GM21717 (cell line): Measurements from ENCODE around the gene RIMS3.

Source experiments
- ATAC-seq: cut with Tn5 transposase; IDR thresholded peaks from one replicate; pipeline ENCODE4 v1.9.1; 2021; ENCODE audit warnings: mild to moderate bottlenecking, moderate library complexity; ENCODE audit not compliant: unreplicated experiment

Gene RIMS3

GRCh38 chr1:40691538-40692428 lies 26.3 kb upstream of the RIMS3 start, which contains the start of gene NFYC:
NFYC (plus strand) TSS chr1:40691704; CDS start chr1:40738844, 47,140 bp downstream.
- ATAC-seq: peak; percentile 76

GRCh38 chr1:40690771-40691537 lies 25.5 kb upstream of the RIMS3 start:
- no peak for ATAC-seq

GRCh38 chr1:40689737-40690136 lies 24.3 kb upstream of the RIMS3 start:
- no peak for ATAC-seq

DNA sequence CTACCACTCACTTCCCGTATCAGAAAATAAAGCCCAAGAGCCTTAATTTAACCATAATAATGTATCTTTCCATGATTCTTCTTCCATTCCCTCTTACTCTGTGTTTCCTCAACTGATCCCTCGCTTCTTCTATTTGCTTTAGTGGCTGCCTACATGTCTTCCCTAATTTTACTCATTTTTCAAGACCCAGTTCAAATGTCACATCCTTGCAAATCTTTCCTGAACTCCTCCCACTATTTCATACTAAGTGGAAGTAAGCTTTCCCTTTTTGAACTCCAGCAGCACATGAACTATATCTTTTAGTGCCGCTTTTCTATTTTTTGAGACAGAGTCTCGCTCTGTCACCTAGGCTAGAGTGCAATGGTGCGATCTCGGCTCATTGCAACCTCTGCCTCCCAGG lies 22.2 kb upstream of the RIMS3 start:
- ATAC-seq: no peak

DNA sequence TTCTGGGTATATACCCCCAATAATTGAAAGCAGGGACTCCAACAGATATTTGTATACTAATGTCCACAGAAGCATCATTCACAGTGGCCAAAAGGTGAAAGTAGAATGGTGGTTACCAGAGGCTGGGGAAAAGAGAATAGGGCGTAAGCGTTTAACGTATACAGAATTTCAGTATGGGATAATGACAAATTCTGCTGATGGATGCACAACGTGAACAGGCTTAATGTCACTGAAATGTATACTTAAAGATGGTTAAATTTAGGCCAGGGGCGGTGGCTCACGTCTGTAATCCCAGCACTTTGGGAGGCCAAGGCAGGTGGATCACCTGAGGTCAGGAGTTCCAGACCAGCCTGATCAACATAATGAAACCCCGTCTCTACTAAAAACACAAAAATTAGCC lies 21.6 kb upstream of the RIMS3 start:
- no peak for ATAC-seq

- ATAC-seq: no peak
Observed at GRCh38 chr1:40684669-40685068, 19.2 kb upstream of the RIMS3 start.

DNA sequence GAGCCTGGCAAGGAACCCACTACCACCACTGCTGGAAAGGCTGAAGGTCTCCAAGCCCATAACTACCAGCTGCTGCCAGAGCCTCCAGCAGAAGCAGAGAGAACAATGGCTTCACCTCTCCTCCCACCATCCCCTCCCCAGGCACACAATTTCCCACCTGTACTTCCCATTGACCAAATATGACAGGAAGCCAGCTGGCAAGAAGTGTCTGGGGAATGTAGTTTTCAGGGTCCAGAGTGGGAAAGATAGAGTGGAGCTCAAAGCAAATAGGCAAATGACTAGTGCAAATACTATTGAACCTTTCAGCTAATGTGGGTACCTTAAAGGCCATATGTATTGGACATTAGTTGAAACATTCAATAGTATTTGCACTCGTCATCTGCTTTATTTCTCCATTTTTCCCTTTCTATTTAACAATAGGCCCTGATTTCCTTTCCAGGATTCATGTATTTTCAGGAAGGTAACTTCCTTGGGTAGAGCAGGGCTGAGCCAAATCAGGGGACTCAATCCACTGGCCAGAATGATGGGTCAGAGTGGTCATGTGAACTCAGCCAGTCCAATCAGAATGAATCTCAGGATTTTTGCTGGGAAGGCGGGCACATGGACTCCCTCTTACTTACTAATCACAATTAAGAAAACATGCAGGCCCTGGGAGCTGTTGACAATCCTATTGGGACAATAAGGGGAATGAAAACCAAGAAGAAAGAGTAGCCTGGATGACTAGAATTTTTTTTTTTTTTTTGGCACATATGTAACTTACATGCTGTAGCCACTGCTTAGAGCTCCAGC lies 13.9 kb upstream of the RIMS3 start:
- ATAC-seq: no peak

GRCh38 chr1:40676501-40676900 lies 11.0 kb upstream of the RIMS3 start:
- ATAC-seq: no peak

DNA sequence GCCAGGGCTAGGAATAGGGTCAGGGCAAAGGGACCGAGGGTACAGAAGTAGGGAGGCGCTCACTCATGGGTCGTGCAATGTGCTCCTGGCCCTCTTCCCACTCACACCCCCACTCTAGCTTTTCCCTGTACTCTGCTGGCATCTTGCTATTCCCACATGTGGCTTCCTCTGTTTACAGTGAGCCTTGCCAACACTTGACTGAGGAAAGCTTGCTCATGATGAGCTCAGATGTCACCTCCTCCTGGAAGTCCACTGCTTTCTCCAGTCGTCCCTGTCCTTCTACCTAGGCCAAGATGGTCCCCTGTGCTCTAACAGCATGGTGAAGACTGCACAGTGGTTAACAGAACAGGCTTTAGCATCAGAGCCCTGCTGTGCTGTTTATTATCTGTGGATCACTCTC lies 8.0 kb upstream of the RIMS3 start:
- ATAC-seq: no peak

DNA sequence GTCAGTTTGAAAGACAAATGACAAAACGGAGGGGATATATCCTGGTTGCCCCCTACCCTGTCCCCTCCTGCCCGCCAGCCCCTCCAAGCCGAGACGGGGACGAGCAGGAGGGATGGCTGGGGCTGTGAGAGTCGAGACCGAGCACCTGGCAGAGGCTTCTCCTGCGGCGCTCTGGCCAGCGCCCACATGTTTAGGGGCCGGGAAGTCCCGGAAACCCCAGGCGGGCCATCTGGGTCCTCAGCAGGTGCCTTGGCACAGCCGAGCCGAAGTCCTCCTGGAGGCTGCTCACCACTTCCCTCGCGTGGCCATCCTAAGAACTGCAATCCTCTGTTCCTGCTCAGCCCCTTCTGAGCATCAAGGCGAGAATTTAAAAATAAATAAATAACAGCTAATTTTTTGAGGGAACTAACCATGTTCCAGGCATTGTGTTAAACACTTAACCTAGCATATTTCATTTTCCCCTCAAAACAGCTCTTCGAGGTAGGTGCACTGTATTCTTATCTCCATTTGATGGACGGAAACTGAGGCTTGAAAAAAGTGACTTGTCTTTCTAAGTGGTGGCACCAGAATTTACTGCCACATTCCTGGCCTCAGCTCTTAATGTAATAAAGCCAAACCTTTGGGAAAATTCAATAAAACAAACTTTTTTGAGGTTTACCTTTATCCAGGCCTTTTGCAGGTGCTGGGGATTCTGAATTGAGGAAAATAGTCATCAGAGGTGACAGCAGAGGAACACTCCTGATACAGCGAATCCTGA lies 3.5 kb upstream of the RIMS3 start:
- peak; percentile 70 for ATAC-seq

- ATAC-seq: no peak
Observed at GRCh38 chr1:40664791-40665190, 691 bp downstream of the RIMS3 start.

DNA sequence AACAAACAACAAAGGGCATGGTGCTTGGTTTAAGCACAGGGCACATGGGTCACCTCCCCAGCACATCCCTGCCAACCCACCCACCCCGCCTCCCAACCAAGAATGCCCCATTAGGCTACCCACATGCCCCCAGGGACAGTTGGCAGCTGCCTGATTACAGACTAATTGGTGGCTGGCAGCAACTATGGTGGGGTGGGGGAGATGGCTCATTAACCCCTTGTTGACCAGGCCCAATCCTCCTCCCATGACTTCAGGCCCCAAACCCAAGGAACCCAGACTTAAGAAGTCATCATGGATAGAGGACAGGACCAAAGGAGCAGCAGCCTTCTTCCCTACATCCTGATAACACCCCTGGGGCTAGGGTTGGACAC lies 1.3 kb downstream of the RIMS3 start:
- no peak for ATAC-seq

DNA sequence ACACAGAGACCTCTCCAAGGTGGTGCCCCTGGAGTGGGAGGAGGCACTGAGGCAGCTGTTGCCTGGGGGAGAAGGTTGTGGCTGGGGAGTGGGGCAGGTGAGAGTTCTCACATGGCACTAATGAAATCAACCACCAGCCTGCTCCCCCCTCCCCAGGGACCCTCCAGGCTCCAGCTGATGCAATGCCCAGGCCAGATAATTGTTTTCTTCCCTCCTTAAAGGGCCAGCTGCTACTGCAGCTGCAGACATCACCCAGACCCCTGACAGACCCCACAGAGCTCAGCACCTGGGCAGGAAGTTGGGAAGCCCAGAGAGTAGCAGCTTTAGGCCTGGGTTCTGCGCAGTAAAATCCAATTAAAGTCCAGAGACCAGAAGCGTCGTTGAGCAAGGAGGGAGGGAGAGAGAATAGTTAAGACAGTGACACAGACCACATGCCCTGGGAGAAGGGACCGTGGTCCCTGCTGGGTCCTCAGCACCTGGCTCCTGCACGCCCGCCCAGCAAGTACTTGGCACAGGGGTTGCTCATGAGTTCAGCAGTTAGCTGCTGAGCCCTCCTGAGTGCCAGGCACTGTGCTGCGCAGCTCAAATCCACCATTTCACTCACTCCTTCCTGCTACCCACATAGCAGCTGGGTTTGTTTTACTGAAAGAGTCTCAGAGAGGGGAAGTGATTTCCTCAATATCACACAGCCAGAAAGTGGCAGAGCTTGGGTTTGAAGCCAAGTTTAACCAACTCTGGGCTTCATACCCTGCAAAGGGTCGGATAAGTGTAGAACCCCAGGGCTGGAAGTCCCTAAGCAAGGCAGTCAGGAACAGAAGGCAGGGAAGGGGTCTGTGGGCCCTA lies 1.9 kb downstream of the RIMS3 start:
- no peak for ATAC-seq

DNA sequence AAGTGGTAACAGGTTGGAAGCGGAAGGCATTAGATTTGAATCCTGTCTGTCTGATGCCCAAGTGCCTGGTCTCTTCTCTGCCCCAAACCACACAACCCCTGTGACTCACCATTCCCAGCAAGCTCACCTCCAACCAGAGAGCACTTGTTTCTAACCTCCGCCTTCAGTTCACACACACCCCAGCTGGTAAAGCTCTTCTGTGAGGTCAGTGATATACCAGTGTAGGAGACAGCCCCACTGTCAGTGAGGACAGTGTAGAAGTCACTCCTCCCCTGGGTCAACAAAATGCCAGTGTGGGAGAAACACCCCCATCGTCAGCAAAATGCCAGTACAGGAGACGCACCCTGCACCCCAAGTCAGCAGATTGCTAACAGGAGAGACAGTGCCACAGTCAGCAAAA lies 2.6 kb downstream of the RIMS3 start:
- ATAC-seq: no peak

GRCh38 chr1:40662151-40662550 lies 3.3 kb downstream of the RIMS3 start:
- ATAC-seq: no peak

- ATAC-seq: no peak
Observed at GRCh38 chr1:40661678-40662077, 3.8 kb downstream of the RIMS3 start.

DNA sequence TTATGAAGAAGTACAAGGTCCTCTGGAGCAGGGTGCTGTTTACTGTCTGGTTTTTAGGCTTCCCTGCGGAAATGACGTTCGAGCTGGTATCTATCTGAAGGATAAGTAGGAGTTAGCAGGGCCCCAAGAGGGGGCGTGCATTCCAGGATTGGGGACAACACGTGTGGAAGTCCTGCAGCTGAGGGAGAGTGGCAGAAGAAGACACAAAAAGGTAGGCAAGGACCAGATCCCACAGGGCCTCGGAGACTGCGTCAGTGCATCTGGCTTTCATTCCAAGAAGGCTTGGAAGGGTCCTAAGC lies 5.9 kb downstream of the RIMS3 start:
- no peak for ATAC-seq

GRCh38 chr1:40658751-40659648 lies 6.5 kb downstream of the RIMS3 start:
- no peak for ATAC-seq

DNA sequence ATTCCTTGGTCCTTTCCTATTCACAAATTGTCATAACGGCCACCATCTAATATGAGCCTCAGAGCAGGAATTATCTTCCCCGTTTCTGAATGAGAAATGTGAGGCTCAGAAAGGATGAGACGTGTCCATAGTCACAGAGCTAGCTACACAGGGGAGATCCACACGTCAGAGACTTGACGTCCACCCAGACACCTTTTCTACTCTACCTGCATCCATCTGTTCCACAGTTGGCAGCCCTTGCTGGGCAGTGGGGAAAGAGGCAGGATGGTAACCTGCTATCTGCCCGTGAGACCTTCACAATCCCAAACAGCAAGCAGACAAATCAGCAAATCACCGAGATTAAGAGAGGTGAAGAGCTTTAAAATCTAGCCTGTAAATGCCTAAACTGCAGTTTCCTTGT lies 8.4 kb downstream of the RIMS3 start:
- ATAC-seq: no peak
